Measurements from ENCODE around the gene SLCO4A1.

Gene SLCO4A1

DNA sequence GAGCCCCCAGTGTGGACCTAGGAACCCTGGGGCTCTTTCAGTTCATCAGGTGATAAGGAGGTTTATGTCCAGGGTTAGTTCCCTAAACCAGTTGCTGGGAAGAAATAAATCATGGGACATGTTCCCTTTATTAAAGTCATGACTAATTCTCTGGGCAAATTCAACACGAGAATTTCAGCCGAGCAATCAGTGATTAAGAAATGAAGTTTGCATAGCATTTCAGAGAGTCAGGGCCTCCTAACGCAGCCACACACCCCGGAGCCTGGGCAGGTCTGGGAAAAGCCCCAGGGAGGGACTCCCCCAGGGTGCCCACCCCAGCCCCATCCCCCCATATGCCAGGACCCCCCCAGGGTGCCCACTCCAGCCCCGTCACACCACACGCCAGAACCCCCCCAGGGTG, 20.1 kb downstream of the SLCO4A1 start:
- FAIRE-seq (no peak), DNase-seq (ENCODE audit: insufficient read length, low spot score) (peak; percentile 64)
- no peak for TF ChIP-seq POLR2A (IDR thresholded peaks at IDR 0.05; ENCODE audit: low read depth, low read length)

DNA sequence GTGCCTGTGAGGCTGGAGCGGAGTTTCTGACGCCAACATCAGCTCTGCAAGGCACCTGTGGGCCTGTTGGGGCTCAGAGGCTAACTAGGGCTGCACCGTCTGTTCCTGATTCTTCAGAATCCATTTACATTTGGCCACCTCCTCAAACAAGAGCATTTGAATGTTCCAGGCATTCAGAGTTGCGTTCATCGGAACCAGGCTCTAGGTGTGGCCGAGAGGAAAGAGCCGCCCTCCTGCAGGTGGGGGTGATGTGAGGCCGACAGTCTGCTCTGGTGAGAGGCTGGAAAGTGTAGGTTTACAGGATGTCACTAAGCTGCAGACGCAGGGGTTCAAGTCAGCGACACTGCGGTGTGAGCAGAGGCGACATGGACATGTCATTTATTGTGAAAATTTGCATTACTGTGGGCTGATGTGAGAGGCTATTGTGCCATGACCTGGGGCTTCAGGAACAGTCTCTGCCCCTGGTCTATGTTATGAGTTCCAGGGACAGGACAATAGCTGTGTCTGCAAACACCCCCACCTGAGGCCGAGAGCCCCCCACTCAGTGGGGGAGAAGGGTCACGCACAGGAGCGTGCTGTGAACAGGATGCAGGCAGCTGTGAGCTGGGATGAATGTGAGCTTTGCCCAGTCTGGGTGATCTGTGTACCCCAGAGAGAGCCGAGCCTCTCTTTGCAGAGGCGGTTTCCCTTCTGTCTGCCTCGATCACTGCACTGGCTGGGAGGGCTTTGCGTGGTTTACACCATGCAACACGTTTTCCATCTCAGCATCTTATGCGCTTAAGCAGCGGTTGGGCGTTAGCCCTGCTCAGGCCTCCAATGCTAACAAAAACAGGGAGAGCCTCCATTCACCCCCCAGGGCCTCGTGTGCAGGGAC, 21.1 kb downstream of the SLCO4A1 start:
- no peak for TF ChIP-seq POLR2A (IDR thresholded peaks at IDR 0.05; ENCODE audit: low read depth, low read length)
- FAIRE-seq (no peak), DNase-seq (ENCODE audit: insufficient read length, low spot score) (no peak)

DNA sequence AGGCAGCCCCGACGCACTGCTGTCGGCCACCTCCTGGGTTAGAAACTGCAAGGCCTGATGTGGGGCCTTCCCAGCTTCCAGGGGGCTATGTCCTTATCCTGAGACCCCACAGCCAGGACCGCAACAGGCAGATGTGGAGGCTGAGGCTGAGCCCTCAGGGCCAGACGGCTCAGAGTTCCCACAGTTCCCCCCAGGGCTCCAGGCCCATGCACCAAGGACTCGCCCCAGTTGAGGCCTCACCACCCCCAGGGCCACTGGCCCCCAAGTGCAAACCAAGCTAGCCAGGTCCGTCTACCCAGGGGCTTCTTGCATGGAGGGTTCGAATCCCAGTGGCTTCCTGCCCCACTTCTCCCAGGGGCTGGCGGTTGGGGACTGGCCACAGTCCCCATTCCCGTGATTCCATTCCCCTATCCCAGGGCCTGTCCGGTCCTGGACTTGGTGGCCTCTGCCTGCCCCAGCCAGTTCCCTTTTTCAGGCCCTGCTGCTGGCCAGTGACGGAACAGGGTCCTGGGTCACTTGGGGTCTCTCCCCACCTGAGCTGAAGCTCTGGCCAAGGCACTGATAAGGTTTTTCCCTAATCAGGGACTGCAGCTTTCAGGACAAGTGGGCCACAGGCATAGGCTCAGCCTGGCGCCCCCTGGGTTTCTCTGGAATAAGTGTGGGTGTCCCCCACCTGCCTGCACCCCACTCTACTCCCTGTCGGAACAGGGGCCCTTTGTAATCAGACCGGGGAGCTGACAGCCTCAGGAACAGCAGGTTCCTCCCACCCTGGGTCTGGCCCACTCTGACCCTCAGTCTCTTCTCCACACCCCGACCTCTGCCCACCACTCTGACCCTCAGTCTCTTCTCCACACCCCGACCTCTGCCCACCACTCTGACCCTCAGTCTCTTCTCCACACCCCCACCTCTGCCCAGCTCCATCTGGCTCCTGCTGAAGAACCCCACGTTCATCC, 22.0 kb downstream of the SLCO4A1 start:
- TF ChIP-seq POLR2A (IDR thresholded peaks at IDR 0.05; ENCODE audit: low read depth, low read length): no peak
- no peak for DNase-seq (ENCODE audit: insufficient read length, low spot score)
- FAIRE-seq: no peak

DNA sequence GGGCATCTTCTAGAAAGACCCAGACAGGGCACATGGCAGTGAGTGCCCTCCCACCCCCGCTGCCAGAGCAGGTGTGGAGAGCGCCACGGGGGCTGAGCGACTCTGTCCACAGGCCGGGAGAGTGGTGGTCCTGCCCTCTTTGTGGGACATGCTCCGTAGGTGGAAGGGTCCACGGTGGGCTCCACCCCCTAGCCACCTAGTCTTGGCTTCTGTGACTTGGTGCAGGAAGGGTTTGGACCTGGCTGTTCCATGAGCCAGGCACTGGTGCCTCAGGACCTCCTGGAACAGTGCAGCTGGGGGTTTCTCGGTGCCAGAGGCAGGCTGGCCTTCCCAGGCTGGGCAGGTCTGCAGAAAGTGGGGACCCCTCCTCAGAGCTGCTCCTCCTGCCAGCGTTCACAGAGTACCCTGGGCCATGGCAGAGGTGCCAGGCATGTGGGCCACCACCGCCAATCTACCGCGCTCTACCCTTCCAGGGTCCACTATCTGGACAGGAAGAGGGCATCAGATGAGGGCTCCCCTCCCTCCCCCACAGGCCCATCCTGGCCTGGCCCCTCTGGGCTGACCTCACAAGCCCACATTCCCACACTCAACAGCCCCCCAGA, 23.0 kb downstream of the SLCO4A1 start:
- no peak for TF ChIP-seq POLR2A (IDR thresholded peaks at IDR 0.05; ENCODE audit: low read depth, low read length)
- no peak for FAIRE-seq
- no peak for DNase-seq (ENCODE audit: insufficient read length, low spot score)

DNA sequence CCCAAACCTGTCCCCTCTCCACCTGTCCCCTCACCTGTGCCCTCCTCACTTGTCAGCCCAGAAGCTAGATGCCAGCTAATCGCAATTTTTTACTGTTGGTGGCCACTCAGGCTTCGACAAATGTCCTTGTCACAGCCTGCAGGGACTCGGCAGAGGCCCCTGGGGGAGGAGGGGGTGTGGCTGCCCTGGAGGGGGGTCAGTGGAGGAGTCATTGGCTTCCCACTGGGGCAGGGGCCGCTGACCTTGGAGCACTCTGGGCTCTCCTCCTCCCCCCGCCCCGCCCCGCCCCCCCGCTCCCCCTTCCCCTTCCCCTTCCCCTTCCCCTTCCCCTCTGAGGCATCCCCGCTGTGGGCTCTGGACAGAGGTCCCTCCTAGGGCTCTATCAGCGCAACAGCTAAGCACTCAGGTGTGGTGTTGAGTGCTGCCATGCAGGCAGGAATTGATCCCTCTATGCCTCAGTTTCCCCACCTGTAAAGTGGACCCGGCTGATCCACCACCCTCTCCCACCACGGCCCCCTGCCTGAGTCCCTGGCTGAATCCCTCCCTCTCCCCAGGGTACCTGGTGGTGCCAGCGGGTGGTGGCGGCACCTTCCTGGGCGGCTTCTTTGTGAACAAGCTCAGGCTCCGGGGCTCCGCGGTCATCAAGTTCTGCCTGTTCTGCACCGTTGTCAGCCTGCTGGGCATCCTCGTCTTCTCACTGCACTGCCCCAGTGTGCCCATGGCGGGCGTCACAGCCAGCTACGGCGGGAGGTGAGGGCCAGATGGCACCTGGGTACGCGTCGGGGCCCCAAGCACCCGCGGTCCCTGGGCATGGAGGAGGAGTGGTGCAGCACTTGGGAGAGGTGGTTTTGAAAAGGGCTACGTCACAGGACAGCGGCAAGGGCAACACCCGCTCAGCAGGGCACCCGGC, 23.8 kb downstream of the SLCO4A1 start:
- TF ChIP-seq POLR2A (IDR thresholded peaks at IDR 0.05; ENCODE audit: low read depth, low read length): no peak
- FAIRE-seq: no peak
- DNase-seq (ENCODE audit: insufficient read length, low spot score): no peak

DNA sequence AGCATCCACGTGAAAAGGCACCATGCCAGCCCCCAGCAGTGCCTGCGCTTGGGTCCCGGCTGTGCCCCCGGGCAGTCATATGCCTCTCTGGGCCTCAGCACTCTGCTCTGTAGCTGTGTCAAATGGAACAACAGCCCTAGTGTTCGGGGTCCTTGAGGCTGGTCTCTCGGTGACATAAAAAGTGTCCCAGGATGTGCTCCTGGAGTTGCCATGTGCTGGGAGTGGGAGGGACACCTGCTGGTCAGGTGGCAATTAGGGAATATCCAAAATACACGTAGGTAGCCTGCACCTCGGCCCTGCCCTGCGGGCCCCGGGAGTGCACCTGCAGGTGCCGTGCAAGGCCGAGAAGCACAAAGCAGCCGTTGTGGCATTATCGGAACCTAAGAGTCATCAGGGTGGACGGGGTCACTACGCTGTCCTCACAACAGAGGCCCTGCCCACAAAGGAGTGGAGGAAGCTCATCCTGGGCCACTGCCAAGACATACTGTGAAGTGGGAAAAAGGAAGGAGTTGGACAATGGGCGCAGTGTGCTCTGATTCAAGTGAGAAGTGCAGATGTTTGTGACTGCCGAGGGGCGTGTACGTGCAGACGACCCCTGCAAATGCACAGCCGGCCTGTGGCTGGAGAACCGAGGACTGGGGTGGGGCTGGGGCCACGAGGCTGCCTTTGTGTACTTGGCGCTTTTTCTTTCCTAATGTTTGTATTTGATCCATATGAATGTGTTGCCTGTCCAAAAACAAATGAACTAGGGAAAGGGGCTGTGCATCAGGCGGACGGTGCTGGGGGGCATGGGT, 24.6 kb downstream of the SLCO4A1 start:
- DNase-seq (ENCODE audit: insufficient read length, low spot score) (no peak), FAIRE-seq (no peak)
- no peak for TF ChIP-seq POLR2A (IDR thresholded peaks at IDR 0.05; ENCODE audit: low read depth, low read length)

DNA sequence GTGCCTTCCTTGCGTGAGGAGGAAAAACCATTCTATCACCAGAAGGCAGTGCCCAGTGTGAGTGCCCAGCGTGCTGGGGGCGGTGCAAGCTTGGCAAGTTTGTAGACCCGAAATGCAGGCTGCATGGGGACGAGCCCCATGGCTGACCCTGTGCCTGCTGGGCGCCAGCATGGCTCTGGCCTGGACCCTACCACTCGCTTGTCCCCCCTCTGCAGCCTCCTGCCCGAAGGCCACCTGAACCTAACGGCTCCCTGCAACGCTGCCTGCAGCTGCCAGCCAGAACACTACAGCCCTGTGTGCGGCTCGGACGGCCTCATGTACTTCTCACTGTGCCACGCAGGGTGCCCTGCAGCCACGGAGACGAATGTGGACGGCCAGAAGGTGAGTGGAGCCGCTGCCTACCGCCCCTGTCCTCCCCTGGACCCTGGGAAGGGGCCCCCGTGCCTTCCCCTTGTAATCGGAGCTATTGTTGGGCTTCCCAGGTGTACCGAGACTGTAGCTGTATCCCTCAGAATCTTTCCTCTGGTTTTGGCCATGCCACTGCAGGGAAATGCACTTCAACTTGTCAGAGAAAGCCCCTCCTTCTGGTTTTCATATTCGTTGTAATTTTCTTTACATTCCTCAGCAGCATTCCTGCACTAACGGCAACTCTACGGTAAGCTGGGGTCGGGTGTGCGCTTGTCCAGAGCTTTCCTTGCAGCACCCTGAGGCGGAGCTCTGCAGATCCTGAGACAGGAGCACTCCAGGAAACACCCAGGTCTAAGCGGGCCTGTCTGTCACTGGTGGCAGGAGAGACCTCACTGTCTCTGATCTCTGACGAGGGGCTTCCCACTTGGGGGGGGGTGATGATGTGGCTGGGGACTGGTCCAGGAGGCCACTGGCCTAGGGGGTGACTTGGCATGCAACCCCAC, 25.5 kb downstream of the SLCO4A1 start:
- TF ChIP-seq POLR2A (IDR thresholded peaks at IDR 0.05; ENCODE audit: low read depth, low read length): no peak
- no peak for FAIRE-seq
- DNase-seq (ENCODE audit: insufficient read length, low spot score): no peak

DNA sequence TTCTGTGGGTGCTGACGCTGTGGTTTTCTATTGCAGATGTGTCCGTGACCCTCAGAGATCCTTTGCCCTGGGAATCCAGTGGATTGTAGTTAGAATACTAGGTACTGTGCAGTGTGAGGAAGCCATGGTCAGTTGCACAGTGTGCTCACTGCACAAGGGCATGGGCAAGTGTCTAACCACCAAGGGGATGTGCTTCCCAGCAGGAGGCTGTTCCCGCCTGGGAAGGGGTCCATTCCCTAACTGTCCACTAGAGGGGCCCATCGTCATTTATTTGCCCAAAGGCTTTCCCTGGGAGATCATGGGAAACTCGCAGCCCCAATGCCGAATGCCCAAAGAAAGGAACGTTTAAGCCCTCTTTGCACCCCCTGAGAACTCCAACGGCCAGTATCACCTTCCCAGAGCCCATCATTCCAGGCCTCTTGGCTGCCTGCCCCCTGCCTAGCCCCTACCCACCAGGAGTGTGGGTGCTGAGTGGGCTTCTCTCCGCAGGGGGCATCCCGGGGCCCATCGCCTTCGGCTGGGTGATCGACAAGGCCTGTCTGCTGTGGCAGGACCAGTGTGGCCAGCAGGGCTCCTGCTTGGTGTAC, 26.2 kb downstream of the SLCO4A1 start:
- peak; percentile 15 for FAIRE-seq
- peak; percentile 88 for DNase-seq (ENCODE audit: insufficient read length, low spot score)
- no peak for TF ChIP-seq POLR2A (IDR thresholded peaks at IDR 0.05; ENCODE audit: low read depth, low read length)

DNA sequence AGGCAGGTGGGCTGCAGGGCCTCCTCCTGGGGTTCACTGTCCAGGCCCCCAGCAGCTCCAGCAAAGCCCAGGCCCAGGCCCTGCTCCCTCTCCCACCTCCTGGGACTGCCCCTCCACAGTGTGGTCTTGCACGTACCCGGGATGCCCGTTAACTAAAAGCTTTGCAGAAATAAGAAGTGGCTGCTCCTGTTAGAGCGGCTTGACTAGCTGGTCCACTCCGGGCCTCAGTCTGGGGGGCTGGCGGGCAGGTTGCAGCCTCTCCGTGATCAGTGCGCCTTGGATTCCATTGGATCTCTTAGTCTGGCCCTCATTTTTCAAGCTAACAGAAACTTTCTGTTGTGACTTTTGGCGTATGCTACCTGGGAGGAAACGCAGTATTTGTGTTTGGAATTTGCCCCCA, 26.9 kb downstream of the SLCO4A1 start:
- DNase-seq (ENCODE audit: insufficient read length, low spot score): no peak
- TF ChIP-seq POLR2A (IDR thresholded peaks at IDR 0.05; ENCODE audit: low read depth, low read length): no peak
- FAIRE-seq: no peak

DNA sequence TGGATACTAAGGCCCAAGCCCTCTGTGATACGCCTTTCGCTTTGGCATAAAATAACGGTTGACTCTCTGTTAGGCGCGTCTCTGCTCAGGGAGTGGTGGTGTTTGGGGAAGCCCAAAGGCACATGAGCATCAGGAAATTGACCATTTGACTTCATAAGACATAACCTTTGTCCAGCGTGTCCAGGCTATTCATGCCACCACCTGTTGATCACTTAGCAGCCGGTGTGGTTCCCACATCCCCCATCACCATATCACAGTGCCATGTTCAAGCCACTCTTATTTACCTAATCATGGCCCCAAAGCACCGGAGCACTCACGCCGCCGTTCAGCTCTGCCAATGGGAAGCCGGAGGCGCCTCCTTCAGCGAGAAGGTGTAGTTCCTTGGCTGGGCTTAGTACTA, 27.9 kb downstream of the SLCO4A1 start:
- DNase-seq (ENCODE audit: insufficient read length, low spot score) (no peak), FAIRE-seq (no peak)
- no peak for TF ChIP-seq POLR2A (IDR thresholded peaks at IDR 0.05; ENCODE audit: low read depth, low read length)

DNA sequence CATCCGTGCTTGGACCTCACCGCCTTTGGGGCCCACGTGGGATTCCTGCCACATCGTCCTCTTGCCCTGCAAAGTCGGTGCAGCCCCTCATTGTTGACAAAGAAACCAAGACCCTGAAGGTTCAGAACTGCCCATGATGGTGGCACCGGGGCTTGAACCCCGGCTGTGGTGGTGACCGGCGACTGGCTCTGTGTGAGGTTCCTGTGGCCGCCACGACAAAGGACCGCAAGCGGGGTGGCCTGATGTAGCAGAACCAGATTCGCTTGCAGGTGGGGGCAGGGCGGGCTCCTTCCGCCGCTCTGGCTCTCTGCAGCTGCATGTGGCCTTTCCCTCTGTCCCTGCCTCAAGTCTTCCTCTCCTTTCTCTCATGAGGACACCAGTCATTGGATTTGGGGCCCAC, 28.7 kb downstream of the SLCO4A1 start:
- no peak for TF ChIP-seq POLR2A (IDR thresholded peaks at IDR 0.05; ENCODE audit: low read depth, low read length)
- FAIRE-seq (no peak), DNase-seq (ENCODE audit: insufficient read length, low spot score) (no peak)
